Heart right ventricle (tissue), 16 donors: ENCODE measurements around the gene NEK7. TPM values are rescaled to one million over a fixed set of nuclear protein-coding genes. Genes with fewer than 3 reads are reported as not detected.

Source experiments
- ATAC-seq, 8 donors: fragments of 200-7000 bp; cut with Tn5 transposase; one replicate each; pipeline ENCODE4 v1.9.1; 2020; ENCODE audit warnings: mild to moderate bottlenecking in 8 of 8, moderate library complexity in 8 of 8, moderate number of reproducible peaks in 1 of 8
- DNase-seq, 2 donors: peaks; one replicate each; pipeline ENCODE4 v3.0.0-alpha.2; 2020
- H3K27ac ChIP-seq, 10 donors: fragments of 200-600 bp; sonication (generic) in 2 of 10; one replicate each; pipeline versions ENCODE4 v1.5.0 to v1.8.0; 2020 to 2022; ENCODE audit warnings: mild to moderate bottlenecking in 3 of 10
- H3K27me3 ChIP-seq, 7 donors: fragments of 200-600 bp; one replicate each; pipeline ENCODE4 v1.8.0; 2021 to 2022; ENCODE audit warnings: mild to moderate bottlenecking in 2 of 7
- H3K36me3 ChIP-seq, 9 donors: fragments of 200-600 bp; sonication (generic) in 1 of 9; one replicate each; pipeline versions ENCODE4 v1.5.0 to v1.8.0; 2020 to 2022; ENCODE audit warnings: mild to moderate bottlenecking in 2 of 9
- H3K4me1 ChIP-seq, 9 donors: fragments of 200-600 bp; sonication (generic) in 1 of 9; one replicate each; pipeline versions ENCODE4 v1.5.0 to v1.8.0; 2020 to 2022; ENCODE audit warnings: mild to moderate bottlenecking in 4 of 9
- H3K4me3 ChIP-seq, 10 donors: fragments of 200-600 bp; sonication (generic) in 2 of 10; one replicate each; pipeline versions ENCODE4 v1.5.0 to v1.8.0; 2020 to 2022; ENCODE audit warnings: mild to moderate bottlenecking in 7 of 10, moderate library complexity in 2 of 10
- H3K9me3 ChIP-seq, 11 donors: fragments of 200-600 bp in 10 of 11; sonication (generic) in 2 of 11; one replicate each; pipeline versions ENCODE4 v1.5.0 to v1.8.0; 2013 to 2022; ENCODE audit warnings: mild to moderate bottlenecking in 2 of 11, control low read depth in 1 of 11, moderate library complexity in 1 of 11
- WGBS, 2 donors: extraction: QIAGEN DNeasy Blood & Tissue Kit; methylation state at CpG; one replicate each; pipeline ENCODE4 v1.1.7; 2013; ENCODE audit warnings: inconsistent platforms in 1 of 2; 5-methylcytosine and 5-hydroxymethylcytosine counted together
- intact Hi-C, 10 donors: fragments of 100-400 bp; cut with DNase I; formaldehyde crosslinking; loops; one replicate each; pipeline versions ENCODE4 v1.11.1 to v1.14.2; 2022
- polyA plus RNA-seq, 2 donors: library from polyadenylated mRNA; stranded (reverse); fragments of 200-250 nt; gene quantifications; one replicate each; pipeline ENCODE4 v1.2.3, GENCODE V29; 2013
- total RNA-seq, 10 donors: library from RNA; stranded (reverse); fragmentation: NEBNext Ultra II Directional in 3 of 10; extraction: Animal tissue kit (Norgen Biotek cat#: 25700) in 3 of 10; gene quantifications; one replicate each; pipeline versions ENCODE4 v1.2.1 to v1.2.4, GENCODE V29; 2021 to 2023
- TF ChIP-seq, protein P1 (sequence below), 9 donors: fragments of 200-600 bp; sonication (generic) in 2 of 9; IDR thresholded peaks; one replicate each; pipeline versions ENCODE4 v1.5.0 to v1.8.0; 2021 to 2022; ENCODE audit warnings: antibody characterized with exemption in 9 of 9, mild to moderate bottlenecking in 5 of 9, moderate library complexity in 1 of 9
- donor health status: Arrhythmogenic right ventricular cardiomyopathy.
- donor health status: ischemic (EF 13 %, LVEDD 7.1; RV severe dilation, severe dysfunction).
- donor health status: healthy with polysubstance abuse.
- donor health status: DM: no; HTN: yes; CAD: no.
- donor health status: DM: no; HTN: no; CAD: no.
- donor health status: ischemic (EF 25% LVEDD 6.9; RV normal size, moderate dysfunction).
- donor health status: ischemic (EF 25% LVEDD 5.7; RV mildly dilated, moderate dysfunction).
- donor health status: healthy.
- donor health status: DM: yes; HTN: yes; CAD: no.
- donor health status: Ischemic cardiomyopathy.
- donor health status: ischemic (EF 35%, LVEDD 5.7; RV mildly dilated, moderate dysfunction).
- donor health status: nonischemic (EF 11% LVEDD 7.7; RV severe dilation, severe dysfunction).
- donor health status: DM: yes; HTN: yes; CAD: no.
- donor health status: PGD.
- donor health status: ischemic (EF 29% LVEDD 5.4; RV normal size, mild dysfunction).
- donor health status: nonischemic (EF 23%, LVEDD 6.1; RV moderate dilation, normal function).

NEK7 gene
- total and polyA plus RNA-seq, 12 donors, result 57.3 to 279 (median 207) TPM

DNA sequence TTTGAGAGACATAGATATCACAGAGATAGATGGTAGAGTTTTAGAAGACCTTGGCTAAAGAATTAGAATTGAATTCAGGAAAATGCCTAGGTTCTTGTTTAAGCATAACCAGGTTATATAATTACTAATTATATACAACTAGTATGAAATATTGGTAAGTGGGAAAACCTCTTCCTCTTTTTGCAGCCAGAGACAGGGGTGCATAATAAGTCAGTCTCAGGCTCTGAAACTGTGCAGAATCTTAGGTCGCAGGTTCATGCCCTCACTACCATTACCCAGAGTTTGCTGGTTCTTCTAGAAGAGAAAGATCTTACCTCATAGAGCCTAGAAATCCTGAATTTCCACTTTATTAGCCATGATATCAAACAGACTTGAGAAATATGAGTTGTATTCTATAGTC lies 183.3 kb downstream of the NEK7 start:
- DNase-seq (no peak), ATAC-seq (no peak)
- Histone ChIP-seq H3K27me3 (no peaks in the 10 kb centered on the region), H3K4me1 (no peaks in the 10 kb centered on the region), H3K36me3 (no peaks in the 10 kb centered on the region), H3K4me3 (no peak overlapping the region), H3K27ac (no peak overlapping the region), H3K9me3 (no peaks in the 10 kb centered on the region)
- intact Hi-C loops, result no loop called here
- 97 to 100% methylated on average over 1 of the region's 1 CpG for WGBS, 2 donors
- TF ChIP-seq, protein P1, sequence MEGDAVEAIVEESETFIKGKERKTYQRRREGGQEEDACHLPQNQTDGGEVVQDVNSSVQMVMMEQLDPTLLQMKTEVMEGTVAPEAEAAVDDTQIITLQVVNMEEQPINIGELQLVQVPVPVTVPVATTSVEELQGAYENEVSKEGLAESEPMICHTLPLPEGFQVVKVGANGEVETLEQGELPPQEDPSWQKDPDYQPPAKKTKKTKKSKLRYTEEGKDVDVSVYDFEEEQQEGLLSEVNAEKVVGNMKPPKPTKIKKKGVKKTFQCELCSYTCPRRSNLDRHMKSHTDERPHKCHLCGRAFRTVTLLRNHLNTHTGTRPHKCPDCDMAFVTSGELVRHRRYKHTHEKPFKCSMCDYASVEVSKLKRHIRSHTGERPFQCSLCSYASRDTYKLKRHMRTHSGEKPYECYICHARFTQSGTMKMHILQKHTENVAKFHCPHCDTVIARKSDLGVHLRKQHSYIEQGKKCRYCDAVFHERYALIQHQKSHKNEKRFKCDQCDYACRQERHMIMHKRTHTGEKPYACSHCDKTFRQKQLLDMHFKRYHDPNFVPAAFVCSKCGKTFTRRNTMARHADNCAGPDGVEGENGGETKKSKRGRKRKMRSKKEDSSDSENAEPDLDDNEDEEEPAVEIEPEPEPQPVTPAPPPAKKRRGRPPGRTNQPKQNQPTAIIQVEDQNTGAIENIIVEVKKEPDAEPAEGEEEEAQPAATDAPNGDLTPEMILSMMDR (IDR thresholded peaks at IDR 0.05), result no peak

- no peaks in the 10 kb centered on the region for H3K36me3 ChIP-seq
- no peaks in the 10 kb centered on the region for H3K4me1 ChIP-seq
- WGBS, 2 donors, result 61 to 72% methylated on average over 3 of the region's 3 CpGs
- ATAC-seq (no peak), DNase-seq (no peak)
- H3K9me3 ChIP-seq, result no peaks in the 10 kb centered on the region
- H3K27me3 ChIP-seq, result no peaks in the 10 kb centered on the region
- TF ChIP-seq, protein P1 (IDR thresholded peaks at IDR 0.05), result no peak
- intact Hi-C loops, result no loop called here
- no peak overlapping the region for H3K4me3 ChIP-seq
- H3K27ac ChIP-seq, result no peak overlapping the region
Measured at GRCh38 chr1:198346178-198346577, 189.4 kb downstream of the NEK7 start.

GRCh38 chr1:198350456-198350855 lies 193.7 kb downstream of the NEK7 start:
- intact Hi-C loops, result loop anchor here in 2 of 10 donors (10.0 kb wide), 2 partner anchors 256 to 266 kb away; no protein-coding TSS in a partner anchor
- Histone ChIP-seq H3K36me3 (no peaks in the 10 kb centered on the region), H3K27me3 (peaks cover 0 to 8% (median 0%) of the 10 kb centered on the region in 7 donors), H3K4me1 (no peaks in the 10 kb centered on the region), H3K4me3 (no peak overlapping the region), H3K27ac (no peak overlapping the region), H3K9me3 (no peaks in the 10 kb centered on the region)
- ATAC-seq, result no peak
- no peak for DNase-seq
- TF ChIP-seq, protein P1 (IDR thresholded peaks at IDR 0.05), result peak in 1 of 9 donors; percentile 13

DNA sequence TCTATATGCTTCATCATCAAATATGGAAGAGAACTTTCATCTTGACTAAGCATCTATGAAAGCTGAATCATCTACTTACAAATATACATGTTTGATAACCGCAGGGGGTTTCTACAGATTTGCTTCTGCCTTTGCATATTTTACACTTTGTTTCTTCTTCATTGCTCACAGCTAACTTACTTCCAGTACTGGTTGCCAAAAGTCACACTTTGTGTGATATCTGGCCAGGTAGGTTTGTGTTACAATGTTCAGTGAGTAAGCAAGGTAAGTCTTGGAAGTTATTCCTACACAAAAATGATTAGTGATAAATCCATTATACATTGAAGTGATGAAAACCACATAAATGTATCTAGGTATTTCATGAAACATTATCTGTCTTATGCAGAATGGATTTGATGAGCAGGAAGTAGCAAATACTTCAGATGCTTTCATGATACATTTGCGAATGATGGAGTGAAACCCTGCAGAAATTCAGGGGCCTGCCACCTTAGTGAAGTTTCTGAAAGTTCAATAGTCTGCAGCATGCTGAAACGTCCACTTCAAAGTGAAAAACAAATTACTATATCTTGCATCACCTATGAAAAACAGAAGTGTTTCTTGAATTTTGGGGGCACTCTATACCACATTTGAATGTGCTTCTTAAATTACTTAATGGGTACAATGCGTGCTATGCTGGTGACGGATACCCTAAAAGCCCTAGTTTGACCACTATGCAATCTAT lies 196.3 kb downstream of the NEK7 start:
- H3K27me3 ChIP-seq, result peaks cover 0 to 8% (median 0%) of the 10 kb centered on the region in 7 donors
- 84 to 92% methylated on average over 5 of the region's 5 CpGs for WGBS, 2 donors
- ATAC-seq, result no peak
- H3K4me1 ChIP-seq, result no peaks in the 10 kb centered on the region
- TF ChIP-seq, protein P1 (IDR thresholded peaks at IDR 0.05), result no peak
- H3K36me3 ChIP-seq, result no peaks in the 10 kb centered on the region
- H3K9me3 ChIP-seq, result no peaks in the 10 kb centered on the region
- no peak overlapping the region for H3K4me3 ChIP-seq
- DNase-seq, result no peak
- no peak overlapping the region for H3K27ac ChIP-seq
- intact Hi-C loops, result loop anchor here in 2 of 10 donors (10.0 kb wide), 2 partner anchors 258 to 268 kb away; no protein-coding TSS in a partner anchor
